BJ (cell line): ENCODE measurements around the gene RBMS3. TPM values are rescaled to one million over a fixed set of nuclear protein-coding genes. Genes with fewer than 3 reads are reported as not detected.

Experiments
- CTCF ChIA-PET: fragments of 350-600 bp; formaldehyde crosslinking; extraction: SDS; loops from one replicate; lab custom pipeline; 2021; ENCODE audit warnings: antibody characterized with exemption, inconsistent platforms; lab: Yijun Ruan, JAX
- POLR2A ChIA-PET: fragments of 300-600 bp; sonication (Branson Sonifier 250); formaldehyde crosslinking; extraction: SDS; loops from one replicate; lab custom pipeline; 2021; ENCODE audit warnings: antibody characterized with exemption; lab: Charles Lee
- DNase-seq: peaks from one replicate; pipeline ENCODE4 v3.0.0-alpha.2; 2011; ENCODE audit warnings: low read depth
- H3K27me3 ChIP-seq: 2 replicates; pipeline ENCODE4 v1.6.0; 2011; ENCODE audit warnings: low read length; ENCODE audit not compliant: control insufficient read depth, insufficient read depth
- H3K36me3 ChIP-seq: 2 replicates; pipeline ENCODE4 v1.5.1; 2011; ENCODE audit warnings: low read length; ENCODE audit not compliant: control insufficient read depth, insufficient read depth
- H3K4me3 ChIP-seq: 2 replicates; pipeline ENCODE4 v1.5.1; 2011; ENCODE audit warnings: low read depth, mild to moderate bottlenecking, control low read depth, low read length
- polyA plus RNA-seq: library from polyadenylated mRNA; depleted of rRNA; stranded (reverse); fragments of >200 nt; gene quantifications from 2 replicates; pipeline ENCODE4 v1.2.3, GENCODE V29; 2011
- TF ChIP-seq, protein P1 (sequence below): IDR thresholded peaks from 2 replicates; pipeline ENCODE4 v1.5.1; 2011; ENCODE audit warnings: low read depth, mild to moderate bottlenecking, control low read depth, inconsistent platforms, low read length, moderate library complexity; ENCODE audit not compliant: insufficient read depth

The RBMS3 gene
- polyA plus RNA-seq, 1 experiment = 14.5 TPM

DNA sequence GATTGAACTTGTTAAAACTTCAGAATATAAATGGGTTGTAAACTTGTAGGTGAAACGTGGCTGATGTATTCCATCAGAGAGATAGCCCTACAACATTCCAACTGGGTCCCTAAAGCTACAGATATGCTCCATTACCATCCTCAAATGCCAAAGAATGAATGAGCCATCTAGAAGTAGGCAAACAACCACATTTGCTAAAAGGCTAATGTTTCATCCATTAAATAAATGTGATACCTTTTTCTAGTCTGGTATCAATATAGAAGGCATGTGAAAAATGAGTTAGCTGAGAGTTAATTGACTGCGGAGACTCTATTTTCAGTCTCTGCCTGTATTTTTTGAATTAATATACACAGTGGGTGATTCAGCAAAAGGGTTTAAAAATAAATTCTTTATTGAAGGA lies 203.8 kb downstream of the RBMS3 start:
- Histone ChIP-seq H3K4me3 (no peak overlapping the region), H3K27me3 (no peaks in the 10 kb centered on the region), H3K36me3 (no peaks in the 10 kb centered on the region)
- ChIA-PET CTCF (interaction anchor here (0.7 to 0.9 kb wide), 2 partner anchors 315 to 567 kb away, joined by 3 read pairs; no protein-coding TSS in a partner anchor), POLR2A (interaction anchor here (0.5 kb wide), 1 partner anchor 231 kb away, joined by 3 read pairs; no protein-coding TSS in a partner anchor)
- TF ChIP-seq, protein P1, sequence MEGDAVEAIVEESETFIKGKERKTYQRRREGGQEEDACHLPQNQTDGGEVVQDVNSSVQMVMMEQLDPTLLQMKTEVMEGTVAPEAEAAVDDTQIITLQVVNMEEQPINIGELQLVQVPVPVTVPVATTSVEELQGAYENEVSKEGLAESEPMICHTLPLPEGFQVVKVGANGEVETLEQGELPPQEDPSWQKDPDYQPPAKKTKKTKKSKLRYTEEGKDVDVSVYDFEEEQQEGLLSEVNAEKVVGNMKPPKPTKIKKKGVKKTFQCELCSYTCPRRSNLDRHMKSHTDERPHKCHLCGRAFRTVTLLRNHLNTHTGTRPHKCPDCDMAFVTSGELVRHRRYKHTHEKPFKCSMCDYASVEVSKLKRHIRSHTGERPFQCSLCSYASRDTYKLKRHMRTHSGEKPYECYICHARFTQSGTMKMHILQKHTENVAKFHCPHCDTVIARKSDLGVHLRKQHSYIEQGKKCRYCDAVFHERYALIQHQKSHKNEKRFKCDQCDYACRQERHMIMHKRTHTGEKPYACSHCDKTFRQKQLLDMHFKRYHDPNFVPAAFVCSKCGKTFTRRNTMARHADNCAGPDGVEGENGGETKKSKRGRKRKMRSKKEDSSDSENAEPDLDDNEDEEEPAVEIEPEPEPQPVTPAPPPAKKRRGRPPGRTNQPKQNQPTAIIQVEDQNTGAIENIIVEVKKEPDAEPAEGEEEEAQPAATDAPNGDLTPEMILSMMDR = no peak
- DNase-seq = no peak

DNA sequence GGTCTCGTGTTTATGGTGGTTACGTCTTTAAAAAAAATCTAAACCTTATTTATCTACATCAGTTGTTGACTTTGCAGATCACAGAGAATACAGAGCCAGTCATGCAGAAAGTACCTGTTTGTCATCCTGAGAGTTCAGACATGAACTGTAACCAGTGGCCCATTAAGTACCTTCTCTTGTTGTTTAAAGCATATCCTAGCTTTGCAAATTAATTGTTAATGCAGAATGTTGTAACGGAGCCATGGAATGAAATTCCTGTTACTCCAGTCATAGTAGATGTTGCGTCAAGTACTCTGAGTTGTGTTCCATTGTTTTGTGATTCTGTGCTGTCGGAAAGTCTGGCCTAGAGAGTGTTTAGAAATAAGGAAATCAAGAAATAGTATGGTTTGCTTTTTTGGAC lies 205.2 kb downstream of the RBMS3 start:
- no peaks in the 10 kb centered on the region for H3K36me3 ChIP-seq
- DNase-seq = peak; percentile 13
- no peak overlapping the region for H3K4me3 ChIP-seq
- TF ChIP-seq, protein P1 = no peak
- H3K27me3 ChIP-seq = no peaks in the 10 kb centered on the region
- ChIA-PET CTCF (no interaction called here), POLR2A (no interaction called here)

DNA sequence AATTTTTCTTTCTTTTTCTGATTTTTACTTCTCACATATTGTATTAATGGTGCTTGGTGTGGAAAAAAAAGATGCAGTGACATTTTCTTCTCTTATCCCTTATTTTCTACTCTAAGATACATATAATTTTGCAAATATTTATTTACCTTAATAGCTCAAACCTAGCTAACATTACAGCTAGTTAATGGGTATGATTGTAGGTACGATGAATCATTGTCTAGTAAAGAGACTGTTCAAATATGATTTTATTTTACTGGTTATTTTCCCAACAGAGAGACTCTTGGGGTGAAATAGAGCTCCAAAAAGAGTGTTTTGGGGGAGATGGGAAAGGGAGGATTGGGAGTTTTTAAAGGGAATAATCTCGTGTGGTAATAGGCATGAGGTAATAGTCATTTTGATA lies 206.0 kb downstream of the RBMS3 start:
- TF ChIP-seq, protein P1 = no peak
- POLR2A ChIA-PET = no interaction called here
- no peaks in the 10 kb centered on the region for H3K36me3 ChIP-seq
- no peak overlapping the region for H3K4me3 ChIP-seq
- CTCF ChIA-PET = interaction anchor here (0.9 to 1.1 kb wide), 2 partner anchors 8 to 29 kb away, joined by 3 to 4 read pairs; no protein-coding TSS in a partner anchor
- no peaks in the 10 kb centered on the region for H3K27me3 ChIP-seq
- DNase-seq = no peak

DNA sequence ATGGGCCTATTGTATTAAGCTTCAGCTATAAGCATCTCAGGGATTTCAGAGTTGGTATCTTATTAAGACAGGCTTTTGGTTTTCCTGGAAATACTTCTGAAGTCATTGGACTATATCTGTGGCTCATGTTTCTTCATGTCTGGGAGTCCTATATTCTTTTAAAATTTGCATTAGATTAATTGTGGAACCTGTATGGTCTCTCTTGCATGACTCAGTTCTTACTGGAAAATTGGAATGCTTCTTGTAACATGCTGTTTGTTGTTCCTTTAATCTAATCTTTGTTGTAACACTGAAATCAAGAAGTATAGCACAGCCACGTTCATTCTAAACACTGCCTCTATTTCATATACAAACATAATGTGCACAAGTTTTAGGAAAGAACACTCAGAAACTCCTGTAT lies 208.1 kb downstream of the RBMS3 start:
- DNase-seq = no peak
- CTCF ChIA-PET = no interaction called here
- H3K36me3 ChIP-seq = no peaks in the 10 kb centered on the region

DNA sequence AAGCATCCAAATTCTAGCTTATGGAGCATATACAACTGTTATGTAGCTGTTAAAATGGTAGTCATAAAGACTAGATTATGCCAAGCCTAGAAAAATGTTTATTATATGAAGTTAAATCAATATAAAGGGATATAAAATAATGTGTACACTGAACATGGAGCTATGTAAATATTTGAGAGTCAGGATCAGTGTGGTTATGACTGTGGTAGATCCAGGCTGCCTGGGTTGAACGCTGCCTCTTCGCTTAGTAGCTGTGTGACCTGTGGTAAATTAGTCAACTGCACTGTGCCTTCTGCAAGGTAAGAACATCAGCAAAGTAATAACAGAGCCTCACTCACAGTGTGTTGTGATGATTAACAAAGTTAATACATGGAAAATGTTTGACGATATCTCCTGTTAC lies 212.2 kb downstream of the RBMS3 start:
- CTCF ChIA-PET = interaction anchor here (1.1 kb wide), 1 partner anchor 15 kb away, joined by 3 read pairs; no protein-coding TSS in a partner anchor
- no peak for DNase-seq

More for the DNA sequence above, 208.1 kb downstream of the RBMS3 start:
- POLR2A ChIA-PET = no interaction called here
- TF ChIP-seq, protein P1 = no peak
- Histone ChIP-seq H3K27me3 (no peaks in the 10 kb centered on the region), H3K4me3 (no peak overlapping the region)

More for the DNA sequence above, 212.2 kb downstream of the RBMS3 start:
- Histone ChIP-seq H3K4me3 (no peak overlapping the region), H3K27me3 (no peaks in the 10 kb centered on the region), H3K36me3 (no peaks in the 10 kb centered on the region)
- TF ChIP-seq, protein P1 = no peak
- POLR2A ChIA-PET = no interaction called here
